HG02588 (cell line): ENCODE data around the gene ZMIZ1.

Source experiments
- ATAC-seq: cut with Tn5 transposase; IDR thresholded peaks from one replicate; pipeline ENCODE4 v1.9.1; 2021; ENCODE audit warnings: mild to moderate bottlenecking, moderate library complexity; ENCODE audit not compliant: unreplicated experiment

Gene ZMIZ1

DNA sequence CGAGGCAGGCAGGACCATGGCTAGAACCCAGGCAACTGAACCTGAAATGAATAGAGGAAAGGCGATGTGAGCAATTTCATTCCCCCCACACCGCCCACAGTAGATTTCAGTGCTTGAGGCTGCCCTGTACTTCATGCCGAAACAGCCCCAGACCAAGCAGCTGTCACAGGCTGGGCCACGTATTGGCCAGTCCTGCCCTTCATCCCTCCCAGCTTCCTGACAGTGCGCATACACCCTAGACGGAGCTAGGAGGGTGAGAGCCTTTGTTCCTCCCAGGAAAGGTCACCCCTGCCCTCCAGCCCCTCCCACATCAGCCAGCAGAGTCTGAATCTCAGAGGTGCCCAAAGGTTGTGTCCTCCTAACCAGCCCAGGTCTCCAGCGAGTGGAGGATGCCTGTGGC is 98.8 kb downstream of the ZMIZ1 start:
- no peak for ATAC-seq

DNA sequence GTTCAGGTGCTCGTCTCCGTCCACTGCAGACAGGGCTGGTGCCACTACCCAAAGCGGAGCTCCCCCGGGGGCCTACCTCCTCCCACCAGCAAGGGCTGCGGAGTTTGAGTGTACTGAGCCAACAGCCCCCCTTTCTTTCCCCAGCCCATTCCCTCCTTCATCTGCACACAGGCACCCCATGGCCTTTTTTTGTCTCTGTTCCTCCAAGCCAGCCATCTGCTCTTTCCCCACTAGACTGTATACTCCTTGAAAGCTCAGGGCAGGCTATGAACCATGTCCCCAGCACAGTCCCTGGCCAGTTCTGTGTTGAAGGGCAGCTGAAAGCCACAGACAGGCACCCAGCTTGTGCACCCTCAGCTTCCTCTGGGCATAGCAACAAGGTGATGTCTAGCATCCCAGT is 99.4 kb downstream of the ZMIZ1 start:
- ATAC-seq = no peak

DNA sequence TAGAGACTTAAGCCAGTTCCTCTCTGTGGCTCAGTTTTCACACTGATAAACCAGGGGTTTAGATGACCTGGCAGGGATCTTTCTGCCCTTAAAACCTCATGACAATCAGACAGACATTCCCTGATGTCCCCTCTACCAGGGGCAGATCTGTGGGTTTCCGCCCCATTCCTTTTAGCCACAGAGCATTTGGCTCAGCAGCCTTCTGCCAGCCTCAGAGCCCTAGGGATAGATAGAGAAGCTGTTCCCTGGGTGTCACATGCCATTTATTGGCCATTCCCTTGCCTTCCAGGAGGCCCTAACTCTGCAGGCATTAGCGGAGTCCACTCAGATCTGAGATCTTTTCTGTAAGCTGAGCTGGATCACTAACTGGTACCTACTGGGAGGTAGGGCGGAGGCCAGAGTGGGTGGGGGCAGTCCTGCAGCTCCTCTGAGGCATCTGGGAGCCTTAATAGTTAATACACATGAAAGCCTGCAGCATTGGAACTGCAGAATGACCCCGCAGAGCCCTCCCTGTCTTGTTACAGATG is 101.5 kb downstream of the ZMIZ1 start:
- no peak for ATAC-seq

DNA sequence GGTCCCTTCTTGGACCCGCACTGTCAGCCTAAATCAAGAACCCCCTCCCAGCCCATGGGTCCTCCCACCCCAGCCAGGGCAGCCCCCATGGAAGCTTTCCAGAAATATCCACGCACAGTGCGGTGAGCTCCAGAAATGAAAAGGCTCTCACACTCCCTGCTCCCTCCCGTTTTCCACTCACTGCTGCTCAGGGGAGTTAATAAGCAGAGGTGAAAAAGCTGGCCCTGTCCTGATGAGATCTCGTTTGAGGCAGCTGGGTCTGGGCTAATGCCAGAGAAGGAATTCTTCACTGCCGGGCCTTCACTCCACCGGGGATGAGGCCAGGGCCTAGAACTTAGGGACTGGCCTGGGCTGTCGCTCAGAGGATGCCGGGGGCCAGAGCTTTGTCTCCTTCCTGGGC is 102.2 kb downstream of the ZMIZ1 start:
- ATAC-seq = no peak

DNA sequence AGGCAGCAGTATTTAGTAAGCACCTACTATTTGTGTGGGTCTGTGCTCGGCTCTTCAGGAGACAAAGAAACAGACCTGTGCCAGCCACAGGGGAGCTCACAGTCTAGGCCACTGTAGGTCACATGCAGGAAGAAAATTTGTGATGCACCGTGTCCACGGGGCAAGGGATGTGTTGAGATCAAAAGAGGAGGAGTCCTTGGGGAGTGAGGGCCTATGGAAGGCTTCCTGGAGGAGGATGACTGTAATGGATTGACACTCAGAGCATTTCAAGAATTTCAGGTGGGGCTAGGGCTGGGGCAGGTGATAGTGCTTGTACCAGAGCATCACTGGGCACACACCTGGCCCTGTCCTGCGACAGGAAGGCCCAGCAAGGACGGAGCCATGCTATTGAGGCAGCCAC is 102.7 kb downstream of the ZMIZ1 start:
- ATAC-seq = no peak

DNA sequence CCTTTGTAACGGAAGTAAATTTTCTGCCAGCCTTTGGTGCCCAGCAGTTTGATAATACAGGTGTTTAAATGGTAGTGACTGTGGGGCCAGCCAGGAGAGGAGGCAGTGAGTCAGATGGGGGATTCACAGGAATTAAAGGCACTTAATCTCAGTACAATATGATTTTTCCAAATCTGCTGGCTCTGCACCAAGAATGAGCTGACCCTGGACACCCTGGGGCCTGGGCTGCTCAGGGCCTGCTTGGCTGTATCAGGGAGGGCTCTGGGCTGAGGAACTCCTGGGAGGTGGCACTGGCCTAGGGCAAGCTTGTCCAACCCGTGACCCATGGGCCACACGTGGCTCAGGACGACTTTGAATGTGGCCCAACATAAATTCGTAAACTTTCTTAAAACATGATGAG is 104.1 kb downstream of the ZMIZ1 start:
- no peak for ATAC-seq

DNA sequence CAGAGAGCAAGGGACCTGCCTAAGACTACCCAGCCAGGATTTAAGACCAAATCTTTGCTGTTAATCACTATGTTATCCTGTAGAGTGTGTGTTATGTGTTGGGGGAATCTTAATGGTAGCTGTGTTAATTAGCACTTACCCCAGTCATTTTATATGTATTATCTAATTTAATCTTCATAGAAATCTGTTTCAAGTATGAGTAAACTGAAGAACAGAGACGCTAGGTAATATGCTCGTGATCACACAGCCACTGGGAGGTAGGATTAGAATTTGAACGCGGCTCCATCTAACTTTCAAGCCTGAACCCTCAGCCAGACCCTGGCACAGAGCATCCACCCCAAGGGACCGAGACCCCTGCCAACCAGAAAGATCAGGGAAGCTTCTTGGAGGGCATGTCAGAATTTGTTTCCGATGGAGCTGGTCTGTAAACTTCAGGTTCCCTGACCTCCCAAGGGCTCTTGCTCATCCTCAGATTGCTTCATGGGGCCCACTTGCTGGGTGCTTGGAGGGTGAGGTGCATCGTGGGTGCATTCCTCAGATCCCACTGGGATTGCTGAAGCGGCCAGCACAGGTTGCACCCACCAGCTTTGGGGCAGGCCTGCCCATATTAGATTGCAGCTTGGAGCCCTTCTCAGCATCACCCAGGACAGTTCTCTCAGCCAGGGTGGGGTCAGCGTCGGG is 105.0 kb downstream of the ZMIZ1 start:
- ATAC-seq = no peak

DNA sequence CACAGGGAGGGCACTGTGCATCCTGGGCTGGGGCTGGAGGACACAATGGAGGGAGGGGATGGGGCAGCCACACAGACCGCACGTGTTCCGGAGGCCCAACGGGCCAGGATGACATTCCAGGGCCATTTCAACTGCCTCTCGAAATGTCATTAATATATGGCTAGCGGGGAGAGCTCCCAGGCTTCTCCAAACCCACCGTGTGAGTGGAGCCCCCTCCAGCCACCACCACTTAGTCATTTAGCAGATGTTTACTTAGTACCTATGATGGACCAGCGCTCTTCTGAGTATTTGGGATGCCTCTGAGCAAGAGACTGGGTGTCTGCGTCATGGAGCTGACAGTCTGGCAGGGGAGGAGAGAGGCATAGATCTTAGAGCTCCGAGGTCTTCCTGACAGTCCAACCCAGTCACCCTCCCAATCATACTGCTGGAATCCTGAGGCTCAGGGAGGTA is 107.3 kb downstream of the ZMIZ1 start:
- ATAC-seq = no peak

DNA sequence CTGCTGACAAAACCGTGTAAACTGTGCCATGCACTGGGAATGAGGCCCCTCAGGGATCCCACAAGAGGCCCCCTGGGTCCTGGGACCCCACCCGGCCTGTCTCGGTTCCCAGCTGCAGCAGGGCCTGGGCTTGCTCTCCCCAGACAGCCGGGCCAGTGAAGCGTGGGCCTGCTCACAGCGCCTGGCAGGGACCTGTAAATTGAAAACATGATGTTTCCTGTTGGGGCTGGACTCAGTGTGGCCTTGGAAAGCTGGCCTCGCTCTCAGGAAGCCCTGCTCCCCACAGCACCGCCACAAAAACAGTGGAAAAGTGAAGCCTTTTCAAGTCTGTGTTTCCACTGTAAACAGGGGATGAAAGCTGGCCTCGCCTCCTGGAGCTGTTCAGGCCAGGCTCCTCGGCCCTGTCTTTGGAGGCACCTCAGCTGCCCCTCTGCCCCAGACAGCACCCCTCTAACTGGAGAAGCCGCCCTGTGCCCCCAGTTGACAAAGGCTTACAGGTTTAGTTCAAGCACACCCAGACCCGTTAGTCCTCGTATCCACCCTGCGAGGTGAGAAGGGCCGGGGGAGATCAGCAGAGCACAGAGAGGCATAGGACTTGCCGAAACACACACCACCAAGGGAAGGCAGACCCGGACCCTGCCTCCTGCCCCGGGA is 108.3 kb downstream of the ZMIZ1 start:
- ATAC-seq = no peak

DNA sequence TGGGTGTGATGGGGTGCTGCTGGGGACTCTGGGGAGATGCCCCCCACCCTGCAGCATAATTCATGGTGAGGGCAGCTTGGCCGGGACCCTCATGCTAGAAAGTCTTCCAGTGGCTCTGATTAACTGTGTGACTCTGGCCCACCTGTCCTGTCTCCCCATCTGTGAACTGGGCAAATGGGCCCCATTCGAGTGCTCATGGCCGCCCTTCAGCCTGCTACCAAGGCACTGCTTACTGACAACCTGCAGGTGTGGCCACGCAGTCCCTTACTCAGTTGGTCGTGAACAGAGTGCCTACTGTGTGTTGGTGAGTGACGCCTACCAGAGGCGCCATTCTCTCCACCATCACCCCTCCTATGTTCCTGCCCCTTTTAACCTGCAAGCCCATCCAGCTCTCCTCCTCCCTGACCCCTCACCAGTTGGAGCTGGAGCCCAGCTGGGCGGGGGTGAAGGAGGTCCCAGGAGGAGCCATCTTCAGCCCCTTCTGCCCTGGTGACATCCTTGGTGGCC is 109.4 kb downstream of the ZMIZ1 start:
- ATAC-seq = no peak

DNA sequence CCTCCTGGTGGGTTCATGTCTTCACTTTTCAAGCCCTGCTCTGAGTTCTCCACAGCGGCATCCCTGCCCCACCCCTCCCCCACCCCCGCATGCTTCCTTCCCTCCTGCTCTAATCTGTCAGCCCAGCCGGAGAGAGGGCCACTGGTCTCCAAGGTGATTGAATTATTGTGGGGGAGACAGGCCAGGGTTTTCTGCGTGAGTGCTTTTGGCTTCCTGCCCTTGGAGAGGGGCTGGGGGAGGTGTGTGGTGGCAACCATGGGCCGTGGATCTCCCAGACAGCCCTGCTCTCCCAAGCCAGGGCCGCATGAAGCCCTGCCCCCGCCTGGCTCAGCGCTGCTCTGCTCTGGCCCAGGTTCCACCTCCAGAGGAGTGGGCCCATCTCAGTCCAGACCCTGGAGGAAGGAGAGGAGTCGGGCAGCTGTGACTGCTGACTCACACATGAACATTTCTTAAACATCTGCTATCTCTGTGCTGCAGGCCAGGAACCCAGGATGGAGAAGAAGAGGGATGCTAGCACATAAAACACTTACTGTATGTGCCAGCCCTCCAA is 109.9 kb downstream of the ZMIZ1 start:
- ATAC-seq = no peak

DNA sequence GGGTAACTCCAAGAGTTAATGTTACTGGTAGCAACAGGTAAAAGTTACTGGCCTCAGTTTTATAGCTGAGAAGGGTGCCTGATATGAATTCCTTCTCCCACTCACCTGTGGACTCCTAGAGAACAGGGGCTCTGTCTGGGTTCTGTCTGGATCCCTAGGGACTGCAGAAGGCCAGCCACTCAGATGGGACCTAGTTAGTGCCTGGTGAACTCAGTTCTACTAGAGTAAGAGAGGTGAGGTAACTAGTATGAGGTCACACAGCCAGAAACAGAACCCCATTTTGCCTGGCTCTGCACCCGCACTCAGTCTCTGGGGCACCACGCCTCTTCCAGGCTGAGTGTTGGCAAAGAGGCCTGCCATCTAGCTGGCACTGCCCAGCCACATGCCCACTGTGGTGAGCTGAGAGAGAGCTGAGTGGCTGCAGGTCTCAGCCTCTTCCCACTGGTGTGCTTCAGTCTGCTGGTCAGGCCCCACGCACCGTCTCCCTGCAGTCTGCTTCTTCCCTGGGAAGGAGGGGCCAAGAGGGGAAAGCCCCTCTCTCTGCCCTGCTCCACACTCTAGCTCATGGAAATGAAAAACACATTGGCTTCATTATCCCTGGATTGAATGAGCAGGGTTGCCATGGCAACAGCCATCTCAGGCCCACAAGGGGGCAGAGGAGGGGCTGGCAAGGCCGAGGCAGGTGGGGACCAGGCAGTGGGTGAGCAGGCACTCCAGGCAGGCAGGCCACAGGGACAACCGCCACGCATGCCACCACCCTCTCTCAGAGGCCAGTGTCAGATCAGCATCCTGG is 110.6 kb downstream of the ZMIZ1 start:
- no peak for ATAC-seq

DNA sequence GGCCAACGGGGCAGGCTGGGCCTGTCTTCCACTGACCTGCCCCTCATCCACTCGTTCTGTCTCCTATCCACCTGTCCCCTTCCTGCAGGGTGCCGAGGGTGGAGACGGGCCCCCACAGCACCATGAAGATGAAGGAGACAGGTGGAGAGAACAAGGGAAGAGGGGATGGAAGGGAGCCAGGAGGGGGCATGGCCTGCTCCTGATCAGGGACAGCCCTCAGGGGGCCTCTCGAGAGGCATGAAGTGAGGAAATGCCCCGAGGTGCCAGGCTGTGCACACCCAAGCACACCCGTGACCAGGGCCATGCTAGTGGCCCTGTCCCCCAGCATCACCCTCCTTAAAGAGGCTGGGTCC is 111.2 kb downstream of the ZMIZ1 start:
- ATAC-seq = no peak

DNA sequence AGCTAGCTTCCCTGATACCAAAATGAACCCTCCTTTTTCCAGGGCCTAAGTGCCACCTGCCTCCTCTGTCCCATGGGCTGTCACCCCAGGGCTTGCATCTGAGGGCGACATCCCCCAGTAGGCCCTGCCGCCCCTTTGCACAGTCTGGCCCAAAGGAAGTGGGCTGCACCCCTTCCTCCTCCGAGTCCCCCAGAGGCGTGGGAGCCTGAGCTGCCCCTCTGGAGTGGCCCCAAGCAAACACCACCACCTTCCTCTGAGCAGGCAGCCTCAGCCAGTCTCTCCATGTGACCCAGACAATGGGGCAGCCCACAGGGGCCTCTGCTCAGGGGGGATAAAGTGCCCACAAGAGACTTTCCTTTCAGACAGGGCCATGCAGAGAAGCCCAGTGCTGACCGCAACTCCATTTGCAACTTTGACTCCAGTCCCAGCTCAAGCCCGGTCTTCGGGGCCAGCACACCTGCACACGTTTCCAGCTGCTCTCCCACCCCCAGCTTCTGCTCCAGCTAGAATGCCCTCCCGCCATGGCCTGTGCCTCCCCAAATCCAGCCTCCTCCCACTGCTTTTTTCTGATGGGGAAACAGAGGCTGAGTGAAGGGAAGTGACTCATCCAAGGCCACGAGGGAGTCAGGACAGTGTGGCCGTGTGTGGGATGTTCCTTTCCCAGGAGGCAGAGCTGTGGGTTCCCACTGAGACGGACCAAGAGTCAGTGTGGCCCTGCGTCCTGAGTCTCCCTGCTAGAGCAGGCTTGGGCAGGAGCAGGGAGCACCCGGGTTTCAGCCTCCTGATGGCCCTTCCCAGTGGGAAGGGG is 111.9 kb downstream of the ZMIZ1 start:
- ATAC-seq = no peak

DNA sequence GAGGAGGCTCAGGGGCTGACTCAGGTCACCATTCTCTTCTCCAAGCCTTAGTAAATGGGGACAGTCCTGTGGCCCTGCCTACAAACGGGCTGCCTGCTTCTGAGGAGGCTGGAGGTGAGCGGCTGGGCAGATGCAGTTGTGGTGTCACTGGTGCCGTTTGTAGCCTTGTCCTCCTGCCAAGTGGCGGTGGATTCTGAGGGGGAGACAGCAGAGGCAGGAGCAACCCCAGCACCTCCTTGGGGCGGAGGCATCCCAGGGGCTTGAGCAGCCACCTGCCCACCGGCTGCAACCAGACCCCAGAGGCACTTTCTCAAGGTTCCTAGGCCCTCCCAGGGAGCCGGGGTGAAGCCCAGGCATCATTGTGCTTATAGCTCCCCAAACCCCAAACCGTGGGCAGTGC is 112.5 kb downstream of the ZMIZ1 start:
- ATAC-seq = no peak

DNA sequence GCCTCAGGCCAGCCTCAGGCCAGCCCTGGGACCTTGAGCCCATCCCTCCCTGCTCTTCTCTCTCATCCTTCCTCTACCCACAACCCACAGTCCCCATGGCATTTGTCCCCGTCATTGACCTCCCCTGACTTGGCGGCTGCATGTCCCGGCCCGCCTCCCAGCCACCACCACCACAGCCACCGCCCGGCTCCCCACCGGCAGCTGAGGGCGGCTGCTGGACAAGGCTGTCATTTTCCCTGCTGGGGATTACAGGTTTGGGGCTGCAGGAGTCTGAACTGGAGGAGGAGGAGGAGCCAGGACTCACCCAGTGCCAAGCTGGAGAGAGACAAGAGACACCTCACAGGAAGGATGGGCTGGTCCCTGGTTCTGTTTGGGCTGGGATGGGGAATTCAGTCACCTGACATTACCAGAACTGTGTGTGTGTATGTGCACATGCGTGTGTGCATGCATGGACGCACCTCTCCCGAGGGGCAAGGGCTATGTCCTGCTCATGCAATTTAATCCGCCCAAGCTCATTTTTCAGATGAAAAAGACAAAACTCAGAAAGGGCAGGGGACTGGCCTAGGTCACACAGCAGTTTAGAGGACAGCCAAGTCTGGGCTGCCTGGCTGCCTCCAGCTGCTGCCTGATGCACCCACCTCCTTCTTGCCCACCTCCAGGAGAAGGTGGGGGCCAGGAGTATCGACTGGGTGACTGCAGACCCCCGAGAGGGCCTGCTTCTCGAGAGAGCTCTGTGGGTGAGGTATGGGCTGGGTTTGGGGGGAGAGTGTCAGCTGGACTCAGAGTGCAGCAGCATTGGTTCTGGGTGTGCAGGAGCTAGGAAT is 113.1 kb downstream of the ZMIZ1 start:
- ATAC-seq = no peak

DNA sequence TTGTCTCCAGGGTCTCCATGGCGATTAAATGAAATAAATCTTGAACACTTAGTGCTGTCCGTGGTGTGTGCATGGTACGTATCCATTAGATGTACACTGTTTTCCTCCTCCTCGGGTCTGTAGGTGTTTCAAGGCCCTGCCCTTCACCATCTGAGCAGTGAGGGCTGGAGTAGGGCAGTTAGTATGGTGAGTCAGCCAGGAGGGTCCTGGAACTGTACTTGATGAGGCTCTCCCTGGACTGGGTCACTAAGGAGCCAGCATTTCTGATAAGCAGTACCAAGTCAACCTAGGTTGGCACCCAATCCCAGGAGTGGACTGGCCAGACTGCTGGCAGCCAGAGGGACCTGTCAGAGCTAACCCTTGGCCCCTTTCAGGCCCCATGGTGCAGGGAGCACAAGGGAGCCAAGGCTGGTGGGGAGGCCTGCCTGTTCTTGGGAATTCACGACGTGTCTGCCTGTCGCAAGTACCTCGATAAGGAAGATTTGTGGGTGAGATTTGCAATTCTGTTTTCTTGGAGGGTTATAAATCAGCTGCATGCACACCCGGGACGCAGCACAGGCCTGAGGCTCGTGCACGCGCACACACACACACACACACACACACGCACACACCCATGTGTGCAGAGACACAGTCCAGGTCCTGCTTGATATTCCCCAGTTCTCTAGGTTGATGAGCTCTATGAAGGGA is 114.2 kb downstream of the ZMIZ1 start:
- ATAC-seq = no peak

DNA sequence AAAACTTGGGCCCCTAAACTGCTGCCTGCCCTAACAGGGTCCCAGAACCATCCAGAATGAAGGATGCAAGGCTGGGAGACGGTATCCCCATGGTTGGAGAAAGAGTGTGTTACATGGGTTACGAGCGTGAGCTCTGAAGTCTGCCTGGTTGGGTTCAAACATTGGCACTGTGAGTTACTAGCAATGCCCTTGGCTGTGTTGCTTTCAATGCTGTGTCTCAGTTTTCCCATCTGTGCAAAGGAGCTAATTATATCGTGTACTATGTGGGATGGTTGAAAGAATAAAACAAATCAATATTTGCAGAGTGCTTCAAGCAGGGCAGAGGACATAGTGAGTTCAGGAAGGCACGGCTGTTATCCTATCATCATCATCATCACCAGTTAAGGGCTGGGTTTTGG is 114.7 kb downstream of the ZMIZ1 start:
- ATAC-seq = no peak

DNA sequence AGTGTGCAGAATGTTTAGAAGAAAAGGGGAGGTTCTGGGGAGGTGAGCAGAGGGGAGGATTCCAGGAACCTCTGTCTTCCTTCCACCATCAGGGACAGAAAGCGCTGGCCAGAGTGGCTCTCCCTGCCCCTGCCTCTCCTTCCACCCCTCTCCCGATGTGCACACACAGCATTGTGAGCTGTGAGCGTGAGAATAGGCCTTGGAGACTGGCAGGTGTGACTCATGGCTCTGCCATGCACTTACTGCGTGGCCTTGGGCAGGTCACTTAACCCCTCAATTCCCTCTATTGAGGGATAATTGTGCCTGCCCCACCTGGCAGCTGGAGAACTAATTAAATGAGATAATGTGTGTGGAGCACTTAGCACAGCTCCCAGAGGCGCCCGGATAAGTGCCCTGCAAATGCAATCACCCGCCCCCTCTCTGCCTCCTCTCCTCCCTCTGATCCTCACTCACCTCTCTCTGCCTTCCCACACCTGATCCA is 115.4 kb downstream of the ZMIZ1 start:
- ATAC-seq = no peak
